ENCODE results near the gene EBF3.

The EBF3 gene

GRCh38 chr10:129809431-129809830 is 154.6 kb downstream of the EBF3 start:
- Mint-ChIP-seq H3K36me3 (ENCODE audit: low read depth) (peaks cover 8% of the 10 kb centered on the region), H3K4me3 (no peak overlapping the region), H3K9me3 (peaks cover 22% of the 10 kb centered on the region), H3K27me3 (ENCODE audit: low read depth) (peaks cover 5% of the 10 kb centered on the region), H3K27ac (no peak overlapping the region), H3K4me1 (no peaks in the 10 kb centered on the region)
- TF ChIP-seq, protein P1, sequence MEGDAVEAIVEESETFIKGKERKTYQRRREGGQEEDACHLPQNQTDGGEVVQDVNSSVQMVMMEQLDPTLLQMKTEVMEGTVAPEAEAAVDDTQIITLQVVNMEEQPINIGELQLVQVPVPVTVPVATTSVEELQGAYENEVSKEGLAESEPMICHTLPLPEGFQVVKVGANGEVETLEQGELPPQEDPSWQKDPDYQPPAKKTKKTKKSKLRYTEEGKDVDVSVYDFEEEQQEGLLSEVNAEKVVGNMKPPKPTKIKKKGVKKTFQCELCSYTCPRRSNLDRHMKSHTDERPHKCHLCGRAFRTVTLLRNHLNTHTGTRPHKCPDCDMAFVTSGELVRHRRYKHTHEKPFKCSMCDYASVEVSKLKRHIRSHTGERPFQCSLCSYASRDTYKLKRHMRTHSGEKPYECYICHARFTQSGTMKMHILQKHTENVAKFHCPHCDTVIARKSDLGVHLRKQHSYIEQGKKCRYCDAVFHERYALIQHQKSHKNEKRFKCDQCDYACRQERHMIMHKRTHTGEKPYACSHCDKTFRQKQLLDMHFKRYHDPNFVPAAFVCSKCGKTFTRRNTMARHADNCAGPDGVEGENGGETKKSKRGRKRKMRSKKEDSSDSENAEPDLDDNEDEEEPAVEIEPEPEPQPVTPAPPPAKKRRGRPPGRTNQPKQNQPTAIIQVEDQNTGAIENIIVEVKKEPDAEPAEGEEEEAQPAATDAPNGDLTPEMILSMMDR (IDR thresholded peaks at IDR 0.05; ENCODE audit: unreplicated experiment in 3 of 3), result no peak

DNA sequence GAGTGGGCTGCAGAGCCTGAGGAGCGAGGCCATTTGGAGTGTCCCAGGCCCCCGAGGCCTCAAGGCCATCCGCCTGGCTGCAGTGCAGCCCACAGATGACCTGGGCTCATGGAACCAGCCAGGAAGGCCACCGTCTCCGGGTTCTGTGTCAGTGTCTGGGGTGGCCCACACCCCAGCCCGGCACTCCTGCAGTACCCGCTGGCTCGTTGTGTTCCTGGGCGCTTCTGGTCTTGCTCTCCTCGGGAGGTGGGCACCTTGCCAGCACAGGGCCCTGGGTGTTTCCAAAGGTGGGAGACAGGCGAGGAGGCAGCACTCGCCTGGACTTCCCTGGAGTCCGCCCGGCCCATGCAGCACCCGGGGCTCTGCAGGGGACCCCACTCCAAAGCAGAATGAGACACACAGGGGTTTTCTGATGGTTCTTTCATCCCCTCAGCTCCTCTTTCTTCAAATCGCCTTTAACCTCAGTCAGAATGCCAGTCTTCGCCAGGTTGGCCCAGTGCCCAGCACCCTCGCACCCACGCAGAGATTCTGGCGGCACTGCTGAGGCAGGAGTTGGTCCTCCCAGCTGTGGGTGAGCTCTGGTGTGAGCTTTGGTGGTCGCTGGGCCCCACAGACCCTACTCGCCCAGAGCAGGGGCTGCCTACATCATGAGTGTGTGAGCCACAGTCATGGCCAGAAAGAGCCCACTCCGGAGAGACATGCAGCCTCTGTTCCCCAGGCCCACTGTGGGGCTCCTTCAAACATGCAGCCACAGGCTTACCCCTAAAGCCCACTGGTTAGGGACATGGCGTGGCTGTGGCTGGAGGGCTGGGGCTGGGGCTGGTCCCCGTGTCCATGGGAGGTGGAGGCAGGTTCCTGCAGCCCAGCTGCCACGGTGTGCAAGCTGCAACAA is 155.7 kb downstream of the EBF3 start:
- TF ChIP-seq, protein P1 (IDR thresholded peaks at IDR 0.05; ENCODE audit: unreplicated experiment in 3 of 3), result no peak
- no peak overlapping the region for H3K4me3 Mint-ChIP-seq
- no peaks in the 10 kb centered on the region for H3K4me1 Mint-ChIP-seq
- H3K36me3 Mint-ChIP-seq (ENCODE audit: low read depth), result peaks cover 9% of the 10 kb centered on the region
- no peak overlapping the region for H3K27ac Mint-ChIP-seq
- peaks cover 5% of the 10 kb centered on the region for H3K27me3 Mint-ChIP-seq (ENCODE audit: low read depth)
- H3K9me3 Mint-ChIP-seq, result peaks cover 32% of the 10 kb centered on the region

DNA sequence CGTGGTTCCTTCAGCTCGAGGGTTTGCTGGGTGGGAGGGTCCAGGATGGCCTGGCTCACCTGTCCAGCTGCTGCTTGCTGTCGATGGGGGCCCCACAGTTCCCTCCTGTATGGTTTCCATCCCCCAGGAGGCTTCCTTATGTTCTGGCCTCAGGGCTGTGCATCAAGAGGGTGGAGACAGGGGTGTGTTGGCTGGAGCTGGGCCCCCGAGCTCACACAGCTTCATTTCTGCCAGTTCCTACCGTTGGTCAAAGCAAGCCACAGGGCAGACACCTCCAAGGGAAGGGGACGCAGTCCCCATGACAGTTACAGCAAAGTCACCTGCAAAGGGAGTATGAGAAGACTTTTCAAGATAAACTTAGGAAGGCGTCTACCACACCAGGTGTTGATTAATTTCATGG is 156.9 kb downstream of the EBF3 start:
- no peak overlapping the region for H3K27ac Mint-ChIP-seq
- TF ChIP-seq, protein P1 (IDR thresholded peaks at IDR 0.05; ENCODE audit: unreplicated experiment in 3 of 3), result no peak
- peaks cover 11% of the 10 kb centered on the region for H3K36me3 Mint-ChIP-seq (ENCODE audit: low read depth)
- H3K4me3 Mint-ChIP-seq, result no peak overlapping the region
- H3K27me3 Mint-ChIP-seq (ENCODE audit: low read depth), result no peaks in the 10 kb centered on the region
- no peaks in the 10 kb centered on the region for H3K4me1 Mint-ChIP-seq
- peaks cover 37% of the 10 kb centered on the region for H3K9me3 Mint-ChIP-seq

DNA sequence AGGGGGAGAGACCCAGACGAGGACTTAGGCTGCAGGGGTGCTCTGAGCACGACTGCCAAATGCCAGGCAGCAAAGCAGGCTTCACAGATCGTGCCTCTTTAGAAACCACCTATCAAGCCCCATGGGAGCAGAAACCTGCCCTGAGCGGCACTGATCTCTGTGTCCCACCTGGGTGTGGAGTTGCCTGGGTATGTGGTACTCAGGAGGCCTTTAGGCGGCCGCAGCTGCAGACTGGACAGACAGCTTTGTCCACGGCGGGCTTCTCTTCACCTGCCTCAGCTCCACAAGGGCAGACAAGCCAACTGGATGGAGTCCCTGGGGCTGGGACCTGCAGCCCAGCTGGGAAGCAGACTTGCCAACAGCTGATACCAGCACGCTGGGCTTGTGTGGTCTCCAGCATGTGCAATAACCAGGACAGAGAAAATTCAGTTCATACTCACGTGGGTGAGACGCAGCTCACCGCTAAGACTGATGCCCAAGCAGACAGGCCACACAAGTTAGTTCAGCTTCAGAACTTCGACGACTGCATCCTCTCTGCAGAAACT is 163.2 kb downstream of the EBF3 start:
- no peaks in the 10 kb centered on the region for H3K27me3 Mint-ChIP-seq (ENCODE audit: low read depth)
- no peak overlapping the region for H3K27ac Mint-ChIP-seq
- no peaks in the 10 kb centered on the region for H3K4me1 Mint-ChIP-seq
- peaks cover 37% of the 10 kb centered on the region for H3K9me3 Mint-ChIP-seq
- TF ChIP-seq, protein P1 (IDR thresholded peaks at IDR 0.05; ENCODE audit: unreplicated experiment in 3 of 3), result no peak
- H3K36me3 Mint-ChIP-seq (ENCODE audit: low read depth), result peaks cover 8% of the 10 kb centered on the region
- no peak overlapping the region for H3K4me3 Mint-ChIP-seq

DNA sequence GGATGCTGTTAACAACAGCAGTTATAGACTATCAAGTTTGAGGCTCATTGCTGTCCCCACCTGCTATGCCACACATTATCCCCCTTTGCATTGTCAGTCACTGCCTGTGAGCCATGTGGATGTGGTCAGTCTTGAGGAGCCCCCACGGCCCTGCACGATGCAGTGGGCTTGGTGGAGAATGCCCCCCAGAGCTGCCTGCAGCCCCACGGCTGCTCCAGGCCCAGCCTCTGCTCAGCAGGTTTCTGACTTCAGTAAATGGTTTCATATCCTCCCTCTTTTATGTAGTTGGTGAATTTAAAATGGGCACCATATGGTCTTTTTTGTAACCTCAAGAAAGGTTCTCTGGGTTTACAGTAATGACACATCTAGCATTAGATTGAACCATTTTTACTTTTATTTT is 164.1 kb downstream of the EBF3 start:
- H3K27ac Mint-ChIP-seq, result no peak overlapping the region
- H3K9me3 Mint-ChIP-seq, result peaks cover 30% of the 10 kb centered on the region
- TF ChIP-seq, protein P1 (IDR thresholded peaks at IDR 0.05; ENCODE audit: unreplicated experiment in 3 of 3), result no peak
- H3K4me1 Mint-ChIP-seq, result no peaks in the 10 kb centered on the region
- H3K4me3 Mint-ChIP-seq, result no peak overlapping the region
- H3K27me3 Mint-ChIP-seq (ENCODE audit: low read depth), result no peaks in the 10 kb centered on the region
- H3K36me3 Mint-ChIP-seq (ENCODE audit: low read depth), result peaks cover 8% of the 10 kb centered on the region

Measured in nephron (organoid).